HUES48 (cell line): ENCODE data around the gene ATG4B.

ENCODE experiments used
- H3K27ac ChIP-seq: one replicate; pipeline ENCODE4 v1.7.0; 2013; ENCODE audit warnings: low read depth, low read length, inconsistent platforms
- H3K27me3 ChIP-seq: 2 replicates; pipeline ENCODE4 v1.6.1; 2013; ENCODE audit warnings: mild to moderate bottlenecking, low read length; ENCODE audit not compliant: control insufficient read depth, insufficient read depth
- H3K36me3 ChIP-seq: 2 replicates; pipeline ENCODE4 v1.6.1; 2013; ENCODE audit warnings: low read length; ENCODE audit not compliant: control insufficient read depth, insufficient read depth
- H3K4me1 ChIP-seq: 2 replicates; pipeline ENCODE4 v1.6.1; 2013; ENCODE audit warnings: mild to moderate bottlenecking, low read length; ENCODE audit not compliant: control insufficient read depth, insufficient read depth
- H3K4me3 ChIP-seq: 2 replicates; pipeline ENCODE4 v1.5.1; 2013; ENCODE audit warnings: mild to moderate bottlenecking, low read depth, low read length
- H3K9ac ChIP-seq: 2 replicates; pipeline ENCODE4 v1.6.1; 2013; ENCODE audit warnings: mild to moderate bottlenecking, low read depth, low read length, moderate library complexity
- H3K9me3 ChIP-seq: 2 replicates; pipeline ENCODE4 v1.6.1; 2013; ENCODE audit warnings: low read length; ENCODE audit not compliant: control insufficient read depth, insufficient read depth

ATG4B gene

DNA sequence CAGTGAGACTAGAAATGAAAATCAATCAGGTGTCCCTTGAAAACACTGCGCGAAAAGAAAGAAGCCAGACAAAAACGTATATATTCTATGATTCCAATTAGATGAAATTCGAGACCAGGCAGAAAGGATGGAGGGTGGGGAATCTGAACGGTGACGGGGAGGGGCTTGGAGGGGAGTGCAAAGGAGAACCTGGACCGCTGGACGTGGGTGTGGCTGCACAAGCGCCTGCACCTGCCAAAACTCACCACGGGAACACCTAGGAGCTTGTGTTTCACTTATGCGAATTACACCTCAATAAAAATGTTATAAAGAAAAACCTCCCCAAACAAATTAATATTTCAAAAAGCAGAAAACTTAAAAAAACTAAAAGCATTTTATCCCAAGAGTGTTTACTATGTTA lies 22.5 kb upstream of the ATG4B start:
- Histone ChIP-seq H3K27me3 (no peaks in the 10 kb centered on the region), H3K36me3 (no peaks in the 10 kb centered on the region), H3K9ac (no peak overlapping the region), H3K9me3 (no peaks in the 10 kb centered on the region), H3K4me1 (peaks cover 10% of the 10 kb centered on the region; the same call in 1 of the 2 replicates), H3K4me3 (no peak overlapping the region), H3K27ac (no peak overlapping the region)

GRCh38 chr2:241615522-241616052 lies 21.9 kb upstream of the ATG4B start:
- H3K9me3 ChIP-seq: no peaks in the 10 kb centered on the region
- H3K36me3 ChIP-seq: no peaks in the 10 kb centered on the region
- H3K27me3 ChIP-seq: no peaks in the 10 kb centered on the region
- no peak overlapping the region for H3K9ac ChIP-seq
- peaks cover 9% of the 10 kb centered on the region; the same call in 1 of the 2 replicates for H3K4me1 ChIP-seq
- no peak overlapping the region for H3K4me3 ChIP-seq
- H3K27ac ChIP-seq: no peak overlapping the region

GRCh38 chr2:241616168-241617125 lies 21.0 kb upstream of the ATG4B start:
- Histone ChIP-seq H3K27me3 (no peaks in the 10 kb centered on the region), H3K9ac (no peak overlapping the region), H3K36me3 (no peaks in the 10 kb centered on the region), H3K27ac (no peak overlapping the region), H3K4me3 (no peak overlapping the region; the same call in 1 of the 2 replicates), H3K9me3 (no peaks in the 10 kb centered on the region), H3K4me1 (peaks cover 6% of the 10 kb centered on the region; the same call in 1 of the 2 replicates)

GRCh38 chr2:241617431-241618154 lies 19.9 kb upstream of the ATG4B start:
- Histone ChIP-seq H3K4me3 (peak overlapping the region; percentile 20; the same call in 1 of the 2 replicates), H3K4me1 (peaks cover 6% of the 10 kb centered on the region; the same call in 1 of the 2 replicates), H3K9me3 (no peaks in the 10 kb centered on the region), H3K36me3 (no peaks in the 10 kb centered on the region), H3K27ac (peak overlapping the region; percentile 9), H3K9ac (no peak overlapping the region), H3K27me3 (no peaks in the 10 kb centered on the region)

DNA sequence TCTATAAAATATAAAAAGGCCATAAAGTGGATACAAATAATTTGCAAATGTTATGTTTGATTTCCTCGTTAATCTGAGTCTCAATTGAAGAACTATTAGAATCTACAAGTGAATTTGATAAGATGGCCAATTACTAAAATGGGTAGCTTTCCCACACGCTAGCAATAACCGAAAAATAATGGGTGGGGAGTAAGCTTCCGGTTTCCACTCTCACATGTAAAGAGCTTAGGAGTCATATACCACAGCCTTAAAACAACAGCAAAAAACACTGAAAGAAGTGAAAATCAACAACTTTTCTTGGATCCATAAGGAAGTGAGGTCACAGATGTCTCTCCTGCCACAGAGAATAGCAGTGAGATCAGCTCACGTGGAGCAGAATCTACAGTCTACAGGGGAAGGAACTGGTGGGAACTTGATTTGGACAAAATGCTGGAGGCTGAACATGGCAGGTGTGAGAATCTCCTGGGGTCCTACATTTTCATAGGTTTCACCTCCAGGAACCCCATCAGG lies 19.1 kb upstream of the ATG4B start:
- Histone ChIP-seq H3K27me3 (no peaks in the 10 kb centered on the region), H3K9me3 (no peaks in the 10 kb centered on the region), H3K27ac (no peak overlapping the region), H3K9ac (no peak overlapping the region), H3K4me3 (no peak overlapping the region), H3K36me3 (no peaks in the 10 kb centered on the region), H3K4me1 (peaks cover 6% of the 10 kb centered on the region; the same call in 1 of the 2 replicates)

GRCh38 chr2:241618829-241619228 lies 18.7 kb upstream of the ATG4B start:
- H3K4me3 ChIP-seq: no peak overlapping the region
- H3K36me3 ChIP-seq: no peaks in the 10 kb centered on the region
- H3K9me3 ChIP-seq: no peaks in the 10 kb centered on the region
- H3K4me1 ChIP-seq: peaks cover 6% of the 10 kb centered on the region; the same call in 1 of the 2 replicates
- no peaks in the 10 kb centered on the region for H3K27me3 ChIP-seq
- no peak overlapping the region for H3K9ac ChIP-seq
- H3K27ac ChIP-seq: no peak overlapping the region

DNA sequence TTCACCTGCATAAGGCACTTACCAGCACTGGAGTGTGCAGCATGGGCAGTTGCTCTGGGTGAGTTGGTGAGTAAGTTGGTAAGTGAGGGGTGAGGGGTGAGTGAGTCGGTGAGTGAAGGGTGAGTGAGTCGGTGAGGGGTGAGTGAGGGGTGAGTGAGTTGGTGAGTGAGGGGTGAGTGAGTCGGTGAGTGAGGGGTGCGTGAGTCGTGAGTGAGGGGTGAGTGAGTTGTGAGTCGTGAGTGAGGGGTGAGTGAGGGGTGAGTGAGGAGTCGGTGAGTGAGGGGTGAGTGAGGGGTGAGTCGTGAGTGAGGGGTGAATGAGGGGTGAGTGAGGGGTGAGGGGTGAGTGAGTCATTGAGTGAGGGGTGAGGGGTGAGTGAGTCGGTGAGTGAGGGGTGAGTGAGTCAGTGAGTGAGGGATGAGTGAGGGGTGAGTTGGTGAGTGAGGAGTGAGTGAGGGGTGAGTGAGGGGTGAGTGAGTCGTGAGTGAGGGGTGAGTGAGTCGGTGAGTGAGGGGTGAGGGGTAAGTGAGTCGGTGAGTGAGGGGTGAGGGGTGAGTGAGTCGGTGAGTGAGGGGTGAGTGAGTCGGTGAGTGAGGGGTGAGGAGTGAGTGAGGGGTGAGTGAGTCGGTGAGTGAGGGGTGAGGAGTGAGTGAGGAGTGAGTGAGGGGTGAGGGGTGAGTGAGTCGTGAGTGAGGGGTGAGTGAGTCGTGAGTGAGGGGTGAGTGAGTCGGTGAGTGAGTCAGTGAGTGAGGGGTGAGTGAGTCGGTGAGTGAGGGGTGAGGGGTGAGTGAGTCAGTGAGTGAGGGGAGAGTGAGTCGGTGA lies 17.7 kb upstream of the ATG4B start:
- Histone ChIP-seq H3K4me3 (no peak overlapping the region), H3K4me1 (peaks cover 6% of the 10 kb centered on the region; the same call in 1 of the 2 replicates), H3K27me3 (no peaks in the 10 kb centered on the region), H3K36me3 (no peaks in the 10 kb centered on the region), H3K27ac (no peak overlapping the region), H3K9me3 (no peaks in the 10 kb centered on the region), H3K9ac (no peak overlapping the region)

DNA sequence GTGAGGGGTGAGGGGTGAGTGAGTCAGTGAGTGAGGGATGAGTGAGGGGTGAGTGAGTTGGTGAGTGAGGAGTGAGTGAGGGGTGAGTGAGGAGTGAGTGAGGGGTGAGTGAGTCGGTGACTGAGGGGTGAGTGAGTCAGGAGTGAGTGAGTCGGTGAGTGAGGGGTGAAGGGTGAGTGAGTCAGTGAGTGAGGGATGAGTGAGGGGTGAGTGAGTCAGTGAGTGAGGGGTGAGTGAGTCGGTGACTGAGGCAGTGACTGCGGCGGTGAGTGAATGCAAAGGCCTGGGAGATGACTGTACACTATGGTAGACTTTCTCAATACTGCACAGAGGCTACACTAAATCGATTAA lies 17.1 kb upstream of the ATG4B start:
- Histone ChIP-seq H3K9me3 (no peaks in the 10 kb centered on the region), H3K9ac (no peak overlapping the region), H3K27ac (no peak overlapping the region), H3K4me3 (no peak overlapping the region), H3K36me3 (no peaks in the 10 kb centered on the region), H3K27me3 (no peaks in the 10 kb centered on the region), H3K4me1 (peaks cover 6% of the 10 kb centered on the region; the same call in 1 of the 2 replicates)

GRCh38 chr2:241627675-241628074 lies 9.8 kb upstream of the ATG4B start:
- Histone ChIP-seq H3K4me1 (no peaks in the 10 kb centered on the region), H3K9me3 (no peaks in the 10 kb centered on the region), H3K4me3 (no peak overlapping the region), H3K27ac (no peak overlapping the region), H3K27me3 (no peaks in the 10 kb centered on the region), H3K9ac (no peak overlapping the region), H3K36me3 (peaks cover 26% of the 10 kb centered on the region)

- Histone ChIP-seq H3K4me1 (no peaks in the 10 kb centered on the region), H3K27me3 (no peaks in the 10 kb centered on the region), H3K27ac (no peak overlapping the region), H3K36me3 (peaks cover 43% of the 10 kb centered on the region), H3K9me3 (no peaks in the 10 kb centered on the region), H3K4me3 (no peak overlapping the region), H3K9ac (no peak overlapping the region)
Measured at GRCh38 chr2:241629762-241630435, 7.6 kb upstream of the ATG4B start.
